Esophagus muscularis mucosa (tissue), 4 donors: ENCODE measurements around the gene ZNF423. TPM values are rescaled to one million over a fixed set of nuclear protein-coding genes. Genes with fewer than 3 reads are reported as not detected.

ENCODE experiments used
- DNase-seq: peaks from one replicate; pipeline ENCODE4 v3.0.0-alpha.2; 2017; ENCODE audit errors: extremely low spot score
- H3K27ac ChIP-seq, 4 donors: fragments of 200-600 bp; sonication (generic); replicated peaks in 1 of 4; 1 replicate in 3 of 4; 2 replicates in 1 of 4; pipeline ENCODE4 v1.5.1; 2016 to 2019; ENCODE audit warnings: mild to moderate bottlenecking in 1 of 4
- H3K27me3 ChIP-seq, 4 donors: fragments of 200-600 bp; sonication (generic); one replicate each; pipeline versions ENCODE4 v1.5.1 to v1.6.0; 2016 to 2019
- H3K36me3 ChIP-seq, 4 donors: fragments of 200-600 bp; sonication (generic); one replicate each; pipeline ENCODE4 v1.5.1; 2016 to 2019
- H3K4me1 ChIP-seq, 4 donors: fragments of 200-600 bp; sonication (generic); one replicate each; pipeline ENCODE4 v1.5.1; 2016 to 2019
- H3K4me3 ChIP-seq, 4 donors: fragments of 200-600 bp; sonication (generic); 1 replicate in 2 of 4; 2 replicates in 2 of 4; pipeline ENCODE4 v1.5.1; 2016 to 2019; ENCODE audit warnings: mild to moderate bottlenecking in 4 of 4, moderate library complexity in 1 of 4
- H3K9me3 ChIP-seq, 4 donors: fragments of 200-600 bp; sonication (generic); 1 replicate in 3 of 4; 2 replicates in 1 of 4; pipeline ENCODE4 v1.5.1; 2016 to 2019
- CTCF ChIP-seq, 3 experiments: fragments of 200-600 bp in 2 of 3; fragments of 450-650 bp in 1 of 3; sonication (generic) in 2 of 3; IDR thresholded peaks; one replicate each; pipeline ENCODE4 v1.5.1; 2017 to 2019; ENCODE audit warnings: antibody characterized with exemption in 3 of 3, mild to moderate bottlenecking in 2 of 3, moderate library complexity in 1 of 3
- EP300 ChIP-seq: sonication (generic); formaldehyde crosslinking; IDR thresholded peaks from one replicate; pipeline ENCODE4 v1.6.1; 2017; ENCODE audit warnings: antibody characterized with exemption
- POLR2A ChIP-seq: fragments of 450-650 bp; IDR thresholded peaks from one replicate; pipeline ENCODE4 v1.6.1; 2017; ENCODE audit warnings: antibody characterized with exemption, moderate library complexity, mild to moderate bottlenecking, low read depth
- POLR2AphosphoS5 ChIP-seq, 2 donors: sonication (generic); formaldehyde crosslinking; IDR thresholded peaks; one replicate each; pipeline ENCODE4 v1.6.1; 2017; ENCODE audit warnings: antibody characterized with exemption in 2 of 2
- WGBS: methylation state at CpG from one replicate; pipeline ENCODE4 v1.1.5; 2018; 5-methylcytosine and 5-hydroxymethylcytosine counted together
- intact Hi-C: fragments of 100-400 bp; cut with DNase I; formaldehyde crosslinking; loops from one replicate; pipeline ENCODE4 v1.15.1; 2023
- total RNA-seq, 4 donors: library from RNA; depleted of rRNA; stranded (reverse); fragments of >200 nt; gene quantifications; one replicate each; pipeline versions ENCODE4 v1.1.0 to v1.2.1, GENCODE V29; 2016

The ZNF423 gene
- total RNA-seq, 4 donors from 2014 or later = 8.7 to 22.5 (median 10.3) TPM

GRCh38 chr16:49492896-49493626, 362.9 kb downstream of the ZNF423 start:
- Histone ChIP-seq H3K27me3 (no peaks in the 10 kb centered on the region), H3K36me3 (peaks cover 0 to 8% (median 0%) of the 10 kb centered on the region in 4 donors), H3K9me3 (no peaks in the 10 kb centered on the region), H3K4me3 (no peak overlapping the region), H3K4me1 (peaks cover 10 to 30% (median 17%) of the 10 kb centered on the region in 4 donors), H3K27ac (no peak overlapping the region)
- intact Hi-C loops = loop anchor here (5.0 kb wide), 4 partner anchors 86 to 364 kb away; partner anchors contain the start of gene ZNF423
- 92% methylated on average over 11 of the region's 16 CpGs for WGBS
- no peak for DNase-seq
- TF ChIP-seq POLR2A = no peak
- no peak for TF ChIP-seq POLR2AphosphoS5 (IDR thresholded peaks at IDR 0.05)
- no peak for TF ChIP-seq CTCF (IDR thresholded peaks at IDR 0.05)
- TF ChIP-seq EP300 = no peak

DNA sequence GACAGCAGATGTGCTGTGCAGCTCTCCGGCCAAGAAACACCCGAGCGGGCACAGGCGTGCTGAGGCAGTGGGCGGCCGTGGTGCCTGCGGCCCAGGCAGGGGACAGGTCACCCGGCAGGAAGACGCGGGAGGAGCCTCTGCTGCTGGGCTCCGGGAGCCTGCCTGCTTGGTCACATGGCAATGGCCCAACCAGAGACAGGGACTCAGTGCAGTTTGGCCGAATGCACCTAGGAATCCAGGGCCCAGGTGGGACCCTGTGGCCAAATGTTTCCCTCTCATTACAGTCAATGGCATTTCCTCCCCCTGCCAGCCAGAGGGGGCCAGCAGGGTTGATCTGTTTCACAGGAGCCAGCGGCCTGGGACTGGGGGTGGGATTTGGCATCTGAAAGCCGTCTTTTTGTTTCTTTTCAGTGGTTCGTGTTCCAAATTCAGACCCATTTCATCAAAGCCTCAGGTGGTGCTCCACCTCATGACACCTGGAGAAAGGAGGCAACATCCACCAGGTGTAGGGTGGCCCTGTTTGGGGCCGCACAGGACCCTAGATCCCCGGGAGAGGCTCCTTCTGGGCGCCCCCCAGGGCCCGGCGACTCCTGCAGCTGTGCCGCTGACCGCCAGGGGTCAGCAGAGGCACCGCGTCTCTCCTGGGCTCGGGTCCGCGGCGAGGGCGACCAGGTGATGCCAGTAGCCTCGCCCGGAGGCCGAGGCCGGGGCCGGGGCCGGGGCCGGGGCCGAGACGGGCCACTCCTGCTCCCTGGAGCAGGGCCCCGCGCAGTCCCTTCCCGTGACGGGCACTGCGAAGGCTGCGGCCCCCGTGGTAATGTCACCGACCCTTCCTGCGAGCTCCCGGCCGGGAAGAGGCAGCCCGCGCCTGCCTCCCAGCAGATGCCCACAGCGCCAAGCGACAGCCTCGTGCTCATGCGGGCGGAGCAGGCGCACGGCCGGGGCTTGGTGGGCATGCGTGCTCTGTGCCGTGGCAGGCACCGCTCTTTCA, 363.8 kb downstream of the ZNF423 start:
- Histone ChIP-seq H3K27ac (peak overlapping the region in 1 of 4 donors; percentile 36), H3K27me3 (no peaks in the 10 kb centered on the region), H3K4me1 (peaks cover 10 to 30% (median 17%) of the 10 kb centered on the region in 4 donors), H3K4me3 (peak overlapping the region; percentile 45 to 59 (median 46)), H3K36me3 (peaks cover 0 to 8% (median 0%) of the 10 kb centered on the region in 4 donors), H3K9me3 (no peaks in the 10 kb centered on the region)
- DNase-seq = no peak
- peak; percentile 84 to 99 (median 95) for TF ChIP-seq CTCF (IDR thresholded peaks at IDR 0.05)
- TF ChIP-seq EP300 = no peak
- intact Hi-C loops = loop anchor here (5.0 kb wide), 4 partner anchors 85 to 365 kb away; partner anchors contain the start of gene ZNF423
- WGBS = 17% methylated on average over 23 of the region's 62 CpGs

GRCh38 chr16:49491106-49491670, 364.7 kb downstream of the ZNF423 start:
- Histone ChIP-seq H3K36me3 (peaks cover 0 to 8% (median 0%) of the 10 kb centered on the region in 4 donors), H3K27me3 (no peaks in the 10 kb centered on the region), H3K27ac (no peak overlapping the region), H3K9me3 (no peaks in the 10 kb centered on the region), H3K4me1 (peaks cover 10 to 30% (median 17%) of the 10 kb centered on the region in 4 donors), H3K4me3 (peak overlapping the region in 2 of 4 donors; percentile 47 to 59)
- no peak for DNase-seq
- WGBS = 87% methylated on average over 20 of the region's 20 CpGs
- TF ChIP-seq POLR2A (no peak), EP300 (no peak), CTCF (IDR thresholded peaks at IDR 0.05) (no peak)
- intact Hi-C loops = loop anchor here (5.0 kb wide), 4 partner anchors 84 to 366 kb away; partner anchors contain the start of gene ZNF423

DNA sequence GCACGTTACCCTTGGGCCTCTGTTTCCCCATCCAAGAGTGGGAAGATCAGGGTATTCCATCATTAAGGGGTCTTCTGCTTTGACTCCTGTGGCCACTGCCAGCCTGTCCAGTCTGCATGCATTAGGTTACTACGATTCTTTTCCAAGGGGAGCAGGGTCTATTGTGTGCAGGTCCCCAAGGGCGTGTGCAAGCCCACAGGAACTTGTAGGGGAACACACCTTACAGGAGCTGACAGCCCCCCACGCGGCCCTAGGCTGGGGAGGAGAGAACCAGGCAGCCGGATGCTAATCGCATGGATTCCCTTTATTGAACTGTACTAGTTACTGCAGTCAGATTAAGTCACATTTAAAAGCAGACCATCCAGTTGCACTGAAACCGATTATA, 365.6 kb downstream of the ZNF423 start:
- DNase-seq = no peak
- Histone ChIP-seq H3K36me3 (peaks cover 0 to 8% (median 0%) of the 10 kb centered on the region in 4 donors), H3K27me3 (no peaks in the 10 kb centered on the region), H3K4me1 (peaks cover 10 to 26% (median 17%) of the 10 kb centered on the region in 4 donors), H3K4me3 (no peak overlapping the region), H3K27ac (no peak overlapping the region), H3K9me3 (no peaks in the 10 kb centered on the region)
- intact Hi-C loops = loop anchor here (5.0 kb wide), 4 partner anchors 83 to 367 kb away; partner anchors contain the start of gene ZNF423
- 95% methylated on average over 8 of the region's 8 CpGs for WGBS
- TF ChIP-seq EP300 = no peak
- no peak for TF ChIP-seq CTCF (IDR thresholded peaks at IDR 0.05)
- TF ChIP-seq POLR2AphosphoS5 (IDR thresholded peaks at IDR 0.05) = no peak
- no peak for TF ChIP-seq POLR2A
